H54 (cell line): ENCODE data around the gene CELA2A.

Source experiments
- DNase-seq: peaks from one replicate; pipeline ENCODE4 v3.0.0; 2011; ENCODE audit warnings: low spot score, mixed read lengths; ENCODE audit not compliant: insufficient read length
- FAIRE-seq: peaks from 3 replicates; lab custom pipeline; 2011; peaks lifted over from hg19 to GRCh38; lab: Jason Lieb, UNC
- POLR2A ChIP-seq: IDR thresholded peaks from 2 replicates; pipeline ENCODE4 v1.6.1; 2011; ENCODE audit warnings: low read depth, mild to moderate bottlenecking, low read length

Gene CELA2A

GRCh38 chr1:15456313-15456954, at the start of gene CELA2A:
CELA2A (plus strand) TSS chr1:15456732; CDS start chr1:15456754, 22 bp downstream.
- FAIRE-seq (no peak), DNase-seq (no peak)
- TF ChIP-seq POLR2A, result no peak

- FAIRE-seq, result no peak
- no peak for DNase-seq
- TF ChIP-seq POLR2A, result no peak
Observed at GRCh38 chr1:15407580-15407979, 49.0 kb upstream of the CELA2A start.

GRCh38 chr1:15408890-15409387, 47.6 kb upstream of the CELA2A start:
- no peak for TF ChIP-seq POLR2A
- FAIRE-seq, result no peak

GRCh38 chr1:15409388-15410222, 46.9 kb upstream of the CELA2A start, which contains the start of gene EFHD2:
EFHD2 (plus strand) TSS chr1:15409888; CDS start chr1:15409972, 84 bp downstream.
- no peak for FAIRE-seq
- peak; percentile 61 for DNase-seq
- TF ChIP-seq POLR2A, result peak; percentile 84

More at GRCh38 chr1:15408890-15409387, 47.6 kb upstream of the CELA2A start:
- no peak for DNase-seq

GRCh38 chr1:15410223-15410883, 46.2 kb upstream of the CELA2A start:
- no peak for DNase-seq
- no peak for FAIRE-seq
- no peak for TF ChIP-seq POLR2A

GRCh38 chr1:15410884-15411245, 45.7 kb upstream of the CELA2A start:
- no peak for TF ChIP-seq POLR2A
- FAIRE-seq, result no peak
- DNase-seq, result no peak

GRCh38 chr1:15411593-15412137, 44.9 kb upstream of the CELA2A start:
- TF ChIP-seq POLR2A, result no peak
- no peak for DNase-seq
- FAIRE-seq, result no peak

- no peak for TF ChIP-seq POLR2A
- DNase-seq (no peak), FAIRE-seq (no peak)
Observed at GRCh38 chr1:15412175-15412800, 44.2 kb upstream of the CELA2A start.

- DNase-seq, result no peak
- no peak for TF ChIP-seq POLR2A
- no peak for FAIRE-seq
Observed at GRCh38 chr1:15412843-15413242, 43.7 kb upstream of the CELA2A start.

- FAIRE-seq (no peak), DNase-seq (no peak)
- TF ChIP-seq POLR2A, result no peak
Observed at GRCh38 chr1:15413563-15414444, 42.7 kb upstream of the CELA2A start.

- DNase-seq (no peak), FAIRE-seq (no peak)
- TF ChIP-seq POLR2A, result no peak
Observed at GRCh38 chr1:15414445-15414983, 42.0 kb upstream of the CELA2A start.

GRCh38 chr1:15417059-15417934, 39.2 kb upstream of the CELA2A start:
- TF ChIP-seq POLR2A, result no peak
- FAIRE-seq, result no peak
- peak; percentile 61 for DNase-seq
